Measurements from ENCODE around the gene CERS6.

Gene CERS6

DNA sequence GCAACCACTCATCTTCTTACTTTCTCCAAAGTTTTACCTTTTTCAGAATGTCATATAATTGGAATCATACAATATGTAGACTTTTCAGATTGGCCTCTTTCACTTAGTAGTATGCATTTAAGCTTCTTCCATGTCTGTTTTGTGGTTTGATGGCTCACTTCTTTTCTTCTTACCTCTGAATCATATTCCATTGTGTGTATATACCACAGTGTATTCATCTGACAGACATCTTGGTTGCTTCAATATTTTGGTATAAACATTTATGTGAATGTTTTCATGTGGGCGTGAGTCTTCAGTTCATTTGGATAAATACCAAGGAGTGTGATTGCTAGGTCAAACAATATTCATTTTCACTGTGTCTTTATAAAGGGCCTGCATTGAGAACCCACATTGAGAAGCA lies 210.3 kb downstream of the CERS6 start:
- DNase-seq (ENCODE audit: low read depth in 2 of 2), result no peak

DNA sequence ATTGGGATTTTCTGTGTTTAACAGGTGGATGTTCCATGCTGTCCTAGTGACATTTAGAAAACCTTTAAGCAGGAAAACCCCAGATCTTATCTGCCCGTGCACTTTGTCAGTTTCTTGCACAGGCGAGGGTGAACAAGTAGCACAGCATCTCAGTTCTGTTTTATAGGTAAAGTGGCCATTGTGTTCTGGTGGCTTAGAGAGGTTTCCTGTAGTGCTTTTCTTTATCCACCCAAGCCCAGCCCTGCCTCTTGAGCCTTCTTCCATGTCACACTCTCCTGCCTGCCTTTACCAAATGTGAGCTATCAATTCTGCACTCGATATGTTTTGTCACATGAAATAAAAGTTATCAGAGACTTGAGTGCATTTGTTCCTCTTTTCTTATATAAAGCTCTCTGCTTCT lies 211.1 kb downstream of the CERS6 start:
- no peak for DNase-seq (ENCODE audit: low read depth in 2 of 2)

DNA sequence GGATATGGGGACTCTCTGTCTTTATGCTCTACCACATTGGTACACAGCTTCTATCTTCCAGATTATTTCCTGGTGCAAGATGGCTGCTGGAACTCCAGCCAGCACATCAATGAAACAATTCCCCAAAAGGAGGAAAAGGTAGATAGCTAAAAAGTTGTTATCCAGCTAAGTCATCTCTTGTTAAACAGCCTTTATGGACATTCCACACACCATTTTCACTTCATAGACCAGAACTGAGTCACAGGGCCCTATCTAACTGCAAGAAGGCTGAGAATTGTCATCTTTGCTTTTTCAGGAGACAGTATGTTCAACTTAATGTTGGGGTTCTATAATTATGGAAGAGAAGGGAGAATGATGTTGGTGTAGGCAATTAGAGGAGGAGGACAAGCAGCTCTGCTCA lies 213.1 kb downstream of the CERS6 start:
- DNase-seq (ENCODE audit: low read depth in 2 of 2), result no peak

DNA sequence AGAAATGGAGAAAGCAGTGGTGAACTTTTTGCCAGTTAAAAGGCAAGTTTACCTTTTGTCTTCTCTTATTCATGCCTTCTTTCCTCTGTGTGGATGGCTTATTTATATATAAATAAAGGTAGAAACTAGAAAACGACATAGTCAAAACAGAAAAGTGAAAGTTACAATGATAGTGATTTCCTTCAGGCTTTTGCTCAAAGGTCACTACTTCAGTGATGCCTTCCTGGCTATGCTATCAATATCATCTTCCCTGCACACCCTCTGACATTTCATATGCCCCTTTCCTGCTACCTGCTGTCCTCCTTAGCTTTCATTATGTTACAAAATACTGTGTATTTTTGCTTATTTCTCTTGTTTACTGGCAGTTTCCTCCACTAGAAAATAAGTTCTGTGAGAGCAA lies 214.4 kb downstream of the CERS6 start:
- no peak for DNase-seq (ENCODE audit: low read depth in 2 of 2)

DNA sequence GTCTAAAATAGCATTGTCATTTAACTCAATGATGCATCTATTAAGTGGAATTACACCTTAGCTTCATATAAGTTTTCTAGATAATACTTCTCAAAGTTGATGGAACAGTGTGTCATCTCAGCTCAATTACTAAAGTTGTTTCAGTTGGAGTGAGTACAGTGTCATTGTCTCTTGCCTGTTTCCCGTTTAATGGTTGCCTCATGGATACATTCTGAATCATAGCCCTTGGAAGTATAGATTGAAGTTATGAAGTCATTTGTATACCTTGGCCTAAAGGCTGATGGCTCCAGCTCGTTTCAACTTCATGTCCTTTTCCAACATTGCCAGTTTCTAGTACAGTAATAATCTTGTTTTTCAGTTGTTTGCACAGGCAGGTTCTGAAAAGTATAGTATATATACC lies 215.9 kb downstream of the CERS6 start:
- no peak for DNase-seq (ENCODE audit: low read depth in 2 of 2)

DNA sequence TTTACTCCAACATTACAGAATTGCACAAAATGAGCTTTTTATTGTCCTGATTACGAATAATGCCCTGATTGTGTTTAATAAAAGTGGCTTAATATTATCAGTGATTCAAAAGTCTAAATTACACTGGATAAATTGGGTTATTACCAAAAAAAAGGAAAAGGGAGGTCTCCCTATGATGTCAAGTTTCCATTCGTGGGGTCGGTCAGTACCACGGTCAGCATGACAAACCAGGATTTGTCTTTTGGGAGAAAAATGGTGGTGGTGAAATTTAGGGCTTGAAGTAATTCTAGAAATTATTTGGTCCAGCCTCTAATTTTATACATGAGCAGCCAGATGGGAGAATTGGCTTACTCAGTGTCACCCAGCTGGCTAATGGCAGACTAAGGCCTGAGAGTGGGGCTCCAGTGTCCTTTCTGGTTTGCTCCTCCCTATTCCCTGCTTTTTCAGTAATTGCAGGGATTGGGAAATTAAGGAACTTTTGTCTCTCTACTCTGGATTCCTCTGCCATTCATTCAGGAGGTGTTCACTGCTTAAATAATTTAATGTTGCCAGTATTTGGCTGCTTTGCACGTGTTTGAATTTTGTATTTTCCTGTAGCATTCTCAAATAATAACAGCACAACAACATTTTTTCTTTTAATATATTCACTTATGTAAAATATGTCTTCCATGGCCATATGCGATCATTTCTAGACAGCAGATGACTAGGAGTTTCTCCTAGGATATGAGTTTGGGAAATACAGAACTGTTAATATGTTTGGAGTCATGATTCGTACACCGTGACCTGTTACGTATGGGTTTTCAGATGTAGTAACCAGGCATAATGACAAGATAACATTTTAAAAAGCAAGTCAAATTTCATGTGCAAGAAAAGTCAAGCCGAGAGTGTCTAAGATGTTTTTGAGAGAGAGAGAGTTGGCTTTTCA lies 217.5 kb downstream of the CERS6 start:
- no peak for DNase-seq (ENCODE audit: low read depth in 2 of 2)

DNA sequence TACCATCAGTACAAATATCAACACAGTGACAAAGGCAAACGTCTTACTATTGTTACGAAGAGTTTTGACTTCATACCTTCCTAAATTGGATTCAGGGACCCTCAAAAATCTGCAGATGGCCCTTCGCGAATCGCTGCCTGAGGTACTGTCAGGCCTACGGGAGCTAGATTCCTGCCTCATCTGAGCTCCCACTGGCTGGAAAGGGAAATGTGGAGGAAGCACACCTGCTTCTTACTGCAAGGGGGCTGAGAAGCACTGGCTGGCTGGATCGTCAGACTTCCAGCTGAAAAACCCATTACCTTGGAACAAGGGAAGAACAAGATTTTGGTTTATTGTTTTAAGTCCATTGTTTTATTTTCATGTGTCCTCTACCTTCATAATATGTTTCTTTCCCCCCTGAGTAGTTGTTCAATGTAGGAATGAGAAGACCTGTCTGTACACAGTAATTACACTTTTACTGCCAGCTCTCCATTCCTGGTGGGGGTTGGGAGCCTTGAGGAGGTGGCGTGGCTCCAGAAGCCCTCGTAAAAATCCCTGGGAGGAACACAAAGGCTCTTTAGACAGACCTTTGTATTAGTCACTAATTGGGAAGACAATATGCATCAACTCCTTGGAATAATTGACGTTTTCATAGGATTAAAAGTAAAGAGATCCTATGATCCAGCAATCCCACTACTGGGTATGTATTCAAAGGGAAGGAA lies 222.2 kb downstream of the CERS6 start:
- DNase-seq (ENCODE audit: low read depth in 2 of 2), result no peak

DNA sequence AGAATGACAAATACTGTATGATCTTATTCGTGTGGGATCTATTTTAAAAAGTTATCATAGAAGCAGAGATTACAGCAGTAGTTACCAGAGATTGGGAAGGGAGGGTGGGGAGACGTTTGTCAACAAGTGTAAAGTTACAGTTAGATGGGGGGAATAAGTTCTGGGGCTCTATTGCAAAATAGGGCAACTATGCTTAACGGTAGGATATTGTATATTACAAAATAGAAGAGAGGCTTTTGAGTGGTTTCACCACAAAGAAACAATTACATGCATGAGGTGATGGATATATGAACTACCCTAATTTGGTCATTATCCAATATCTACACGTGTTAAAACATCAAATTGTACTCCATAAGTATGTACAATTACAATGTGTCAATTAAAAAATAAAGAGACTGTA lies 223.0 kb downstream of the CERS6 start:
- DNase-seq (ENCODE audit: low read depth in 2 of 2), result no peak

DNA sequence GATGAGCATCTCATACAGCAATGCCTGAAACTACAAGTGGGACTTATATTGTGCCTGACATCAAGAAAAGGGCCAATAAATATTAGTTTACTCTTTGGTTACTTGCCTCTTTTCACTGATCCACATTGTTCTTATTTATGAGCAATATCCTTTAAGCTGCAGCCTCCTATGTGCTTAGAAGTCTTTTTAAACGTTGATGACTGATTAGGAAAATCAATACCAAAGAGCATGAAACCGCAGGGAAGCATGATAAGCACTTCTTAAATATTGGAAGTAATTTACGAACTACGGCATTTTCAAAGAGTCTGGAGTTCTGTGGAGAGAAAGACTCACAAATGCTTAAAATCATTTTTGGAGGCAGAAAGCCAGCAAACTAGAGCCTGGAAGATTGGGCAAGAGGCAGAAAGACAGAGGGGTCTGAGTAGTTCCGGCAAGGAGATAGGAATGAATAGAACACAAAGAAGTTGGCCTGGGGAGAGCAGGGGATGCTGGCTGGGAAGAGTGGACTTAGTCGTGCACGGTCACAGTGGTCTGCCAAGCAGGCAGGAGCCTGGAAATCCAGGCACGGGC lies 223.8 kb downstream of the CERS6 start:
- no peak for DNase-seq (ENCODE audit: low read depth in 2 of 2)

- no peak for DNase-seq (ENCODE audit: low read depth in 2 of 2)
Observed at GRCh38 chr2:168683996-168684395, 227.9 kb downstream of the CERS6 start.

GRCh38 chr2:168684921-168685599 lies 229.0 kb downstream of the CERS6 start:
- no peak for DNase-seq (ENCODE audit: low read depth in 2 of 2)

DNA sequence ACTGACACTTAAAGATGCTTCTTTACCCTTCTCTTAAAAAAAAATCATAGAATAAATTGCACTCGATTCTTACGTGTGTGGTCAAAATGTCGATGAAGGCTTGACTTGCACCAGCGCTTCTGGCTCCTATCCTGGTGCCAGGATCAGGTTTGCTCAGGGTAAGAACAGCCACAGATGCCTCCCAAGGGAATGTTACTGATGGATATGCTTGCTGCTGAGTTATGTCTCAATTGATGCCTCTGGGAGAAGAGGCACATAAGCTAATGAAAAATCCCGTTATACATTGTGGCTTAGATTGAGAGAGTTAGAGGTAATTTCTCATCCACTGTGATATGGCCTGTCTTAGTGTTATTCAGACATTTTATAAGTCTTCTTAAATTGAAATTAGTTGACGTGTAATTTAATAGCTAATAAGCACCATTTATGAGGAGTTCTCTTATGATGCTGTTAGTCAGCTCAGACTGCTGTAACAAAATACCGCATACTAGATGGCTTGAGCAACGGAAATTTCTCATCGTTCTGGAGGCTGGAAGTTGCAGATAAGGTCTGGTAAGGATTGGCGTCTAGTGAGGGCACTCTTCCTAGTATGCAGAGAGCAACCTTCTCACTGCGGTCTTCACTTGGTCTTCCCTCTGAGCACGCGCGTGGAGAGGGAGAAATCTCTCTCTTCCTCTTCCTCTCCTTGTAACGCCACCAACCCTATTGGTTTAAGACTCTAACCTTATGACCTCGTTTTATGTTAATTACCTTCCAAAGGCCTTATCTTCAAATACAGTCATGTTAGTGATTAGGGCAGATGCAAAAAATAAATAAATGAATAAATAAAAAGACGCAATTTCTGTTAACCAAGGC lies 229.8 kb downstream of the CERS6 start:
- no peak for DNase-seq (ENCODE audit: low read depth in 2 of 2)

DNA sequence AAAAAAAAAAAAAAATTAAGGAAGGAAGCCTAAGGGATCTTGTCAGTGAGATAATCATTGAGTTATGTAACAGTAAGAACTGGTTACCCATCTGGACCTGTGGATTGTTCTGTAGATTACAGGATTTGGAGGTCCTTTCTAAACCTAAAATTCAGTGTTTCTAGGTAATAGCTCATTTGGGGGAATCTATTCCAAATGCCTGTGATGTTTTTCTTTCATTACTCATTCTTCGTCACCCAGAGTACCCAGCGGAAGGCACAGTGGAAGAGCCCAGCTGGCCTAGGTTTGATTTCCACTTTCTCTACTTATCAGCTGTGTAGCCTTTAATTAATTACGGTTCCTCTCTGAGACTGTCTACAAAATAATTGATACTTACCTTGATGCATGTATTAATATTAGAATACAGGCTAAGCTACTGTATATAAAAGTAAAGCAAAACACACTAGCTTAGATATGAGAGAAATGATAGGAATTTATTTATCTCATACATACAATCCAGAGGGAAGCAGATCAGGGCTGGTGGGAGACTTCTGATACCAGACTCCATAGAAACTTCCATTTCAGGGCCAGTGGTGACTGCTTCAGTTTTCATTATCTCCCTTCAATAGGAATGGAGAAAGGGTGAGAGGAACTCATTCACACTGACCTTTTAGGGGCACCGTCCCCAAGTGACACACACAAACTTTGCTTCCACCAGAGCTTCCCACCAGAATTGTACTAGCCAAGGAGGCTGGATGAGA lies 230.6 kb downstream of the CERS6 start:
- DNase-seq (ENCODE audit: low read depth in 2 of 2), result no peak

DNA sequence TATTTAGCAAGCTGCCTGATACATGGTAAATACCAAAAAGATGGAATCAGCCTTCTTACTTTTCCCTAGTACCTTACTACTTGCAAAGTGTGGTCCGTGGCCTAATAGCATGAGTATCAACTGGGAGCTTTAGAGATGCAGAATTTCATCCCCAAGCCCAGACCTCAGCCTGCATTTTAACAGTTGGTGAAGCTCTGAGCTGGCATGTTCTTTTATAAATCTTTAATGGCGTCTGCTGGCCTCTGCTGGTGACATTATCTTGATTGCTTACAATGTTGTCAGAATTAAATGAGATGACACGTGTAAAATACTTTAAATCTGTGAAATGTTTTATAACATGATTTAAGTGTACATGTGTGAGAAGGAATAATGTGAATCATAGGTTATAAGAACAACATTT lies 231.2 kb downstream of the CERS6 start:
- DNase-seq (ENCODE audit: low read depth in 2 of 2), result no peak

- DNase-seq (ENCODE audit: low read depth in 2 of 2), result no peak
Observed at GRCh38 chr2:168690381-168690885, 234.4 kb downstream of the CERS6 start.

DNA sequence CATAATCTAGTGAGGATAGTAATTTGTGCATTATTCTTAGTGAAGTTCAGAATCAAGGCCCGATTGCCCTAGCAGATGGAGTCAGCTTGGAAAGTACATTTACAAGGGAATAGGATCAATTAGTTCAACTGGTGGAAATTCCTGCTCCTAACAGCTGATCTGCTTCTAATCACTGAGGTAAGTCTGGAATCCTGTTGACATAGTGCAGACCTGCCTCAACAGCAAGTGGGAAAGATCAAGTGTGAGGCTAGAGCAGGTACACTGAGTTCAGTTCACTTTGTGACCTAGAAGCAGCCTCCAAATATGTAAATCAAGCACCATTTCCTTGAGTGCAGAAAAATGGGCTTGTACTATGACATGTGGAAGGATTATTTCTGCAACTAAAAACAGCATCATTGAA lies 235.1 kb downstream of the CERS6 start:
- no peak for DNase-seq (ENCODE audit: low read depth in 2 of 2)

- no peak for DNase-seq (ENCODE audit: low read depth in 2 of 2)
Observed at GRCh38 chr2:168692132-168692744, 236.2 kb downstream of the CERS6 start.

DNA sequence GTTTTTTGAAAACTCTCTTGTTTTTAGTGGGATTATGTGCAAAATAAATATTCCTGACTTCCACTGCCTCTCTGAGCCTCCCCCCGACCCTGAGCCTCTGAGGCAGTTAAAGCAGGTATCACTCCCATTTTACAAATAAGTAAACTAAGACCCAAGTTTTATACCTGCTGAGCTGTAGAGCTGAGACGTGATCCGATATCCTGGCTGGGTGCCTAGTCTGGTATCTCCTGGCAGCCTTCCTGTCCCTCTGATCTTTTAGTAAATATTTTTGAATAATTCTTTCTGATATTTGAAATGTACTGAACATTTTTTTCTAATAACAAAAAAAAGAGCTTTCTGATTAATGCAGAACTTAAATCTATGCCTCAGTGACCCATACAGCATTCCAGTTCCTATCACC lies 238.1 kb downstream of the CERS6 start:
- DNase-seq (ENCODE audit: low read depth in 2 of 2), result no peak

- no peak for DNase-seq (ENCODE audit: low read depth in 2 of 2)
Observed at GRCh38 chr2:168694866-168695265, 238.8 kb downstream of the CERS6 start.

- DNase-seq (ENCODE audit: low read depth in 2 of 2), result no peak
Observed at GRCh38 chr2:168697668-168698121, 241.6 kb downstream of the CERS6 start.

All from stimulated activated CD8-positive, alpha-beta memory T cell treated with anti-CD3 and anti-CD28 coated beads, Interleukin-7, amount 100 ng/mL, for 4 hours (primary cell).